SK-N-SH treated with all-trans-retinoic acid at 6 μM for 48 hours (cell line): ENCODE data around the gene BOLA3.

ENCODE experiments used
- CSDC2 ChIP-seq: fragments of 250-450 bp; sonication (Bioruptor Pico); IDR thresholded peaks from 2 replicates; pipeline ENCODE4 v1.5.0; 2020; ENCODE audit warnings: mild to moderate bottlenecking, moderate library complexity
- ESRRG ChIP-seq: fragments of 250-450 bp; sonication (Bioruptor Pico); IDR thresholded peaks from 2 replicates; pipeline ENCODE4 v1.6.1; 2021; ENCODE audit warnings: mild to moderate bottlenecking
- OSR1 ChIP-seq: fragments of 250-450 bp; sonication (Bioruptor Pico); IDR thresholded peaks from 2 replicates; pipeline ENCODE4 v1.8.0; 2022; ENCODE audit warnings: moderate library complexity, mild to moderate bottlenecking, inconsistent platforms
- PPARA ChIP-seq: fragments of 250-450 bp; sonication (Bioruptor Pico); IDR thresholded peaks from 2 replicates; pipeline ENCODE4 v1.5.0; 2020; ENCODE audit warnings: mild to moderate bottlenecking, borderline replicate concordance
- RARB ChIP-seq: fragments of 250-450 bp; sonication (Bioruptor Pico); IDR thresholded peaks from 2 replicates; pipeline ENCODE4 v1.8.0; 2021; ENCODE audit warnings: mild to moderate bottlenecking, moderate library complexity
- SNAI2 ChIP-seq: fragments of 250-450 bp; sonication (Bioruptor Pico); IDR thresholded peaks from 2 replicates; pipeline ENCODE4 v1.5.0; 2020; ENCODE audit warnings: mild to moderate bottlenecking, moderate library complexity
- ZFP3 ChIP-seq: fragments of 250-450 bp; sonication (Bioruptor Pico); IDR thresholded peaks from 2 replicates; pipeline ENCODE4 v1.5.0; 2020; ENCODE audit warnings: mild to moderate bottlenecking, moderate library complexity
- ZFP30 ChIP-seq: fragments of 450-650 bp; formaldehyde crosslinking; IDR thresholded peaks from 2 replicates; pipeline ENCODE4 v1.5.0; 2022; ENCODE audit warnings: mild to moderate bottlenecking, moderate library complexity
- ZNF8 ChIP-seq: fragments of 450-650 bp; formaldehyde crosslinking; IDR thresholded peaks from 2 replicates; pipeline ENCODE4 v1.5.0; 2020; ENCODE audit warnings: mild to moderate bottlenecking, moderate library complexity
- TF ChIP-seq, protein P1 (sequence below): fragments of 250-450 bp; sonication (Bioruptor Pico); IDR thresholded peaks from 2 replicates; pipeline ENCODE4 v1.5.1; 2020; ENCODE audit warnings: low read depth, mild to moderate bottlenecking, moderate library complexity
- TF ChIP-seq, protein P2 (sequence below): fragments of 250-450 bp; sonication (Bioruptor Pico); IDR thresholded peaks from 2 replicates; pipeline ENCODE4 v1.5.1; 2021; ENCODE audit warnings: mild to moderate bottlenecking, moderate library complexity

DNA sequence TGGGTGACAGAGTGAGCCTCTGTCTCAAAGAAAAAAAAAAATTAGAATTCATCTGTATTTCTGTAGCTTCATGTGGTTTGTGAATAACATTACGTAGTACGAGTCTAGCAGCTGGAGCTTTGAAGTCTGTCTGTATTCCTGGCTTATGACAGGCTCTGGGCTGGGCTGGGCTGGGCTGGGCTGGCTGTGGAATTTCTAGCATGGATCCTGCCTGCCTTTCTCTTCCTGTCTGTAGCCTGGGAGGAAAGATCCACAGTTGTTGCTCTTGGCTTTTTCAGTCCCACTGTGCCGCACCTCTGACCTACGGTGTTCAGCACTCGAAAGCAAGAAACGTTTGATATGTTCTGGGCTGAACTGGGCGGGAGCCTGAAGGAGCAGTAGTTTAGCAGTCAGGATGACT lies 55.4 kb downstream of the BOLA3 start:
- no peak for TF ChIP-seq PPARA (CRISPR knock-in tag)
- no peak for TF ChIP-seq ZFP30 (CRISPR knock-in tag)
- no peak for TF ChIP-seq RARB (CRISPR knock-in tag)
- TF ChIP-seq OSR1 (CRISPR knock-in tag), result no peak
- TF ChIP-seq CSDC2, result no peak
- TF ChIP-seq ZNF8 (CRISPR knock-in tag), result no peak
- TF ChIP-seq ZFP3 (CRISPR knock-in tag), result no peak
- TF ChIP-seq SNAI2 (CRISPR knock-in tag), result no peak
- TF ChIP-seq, protein P1, sequence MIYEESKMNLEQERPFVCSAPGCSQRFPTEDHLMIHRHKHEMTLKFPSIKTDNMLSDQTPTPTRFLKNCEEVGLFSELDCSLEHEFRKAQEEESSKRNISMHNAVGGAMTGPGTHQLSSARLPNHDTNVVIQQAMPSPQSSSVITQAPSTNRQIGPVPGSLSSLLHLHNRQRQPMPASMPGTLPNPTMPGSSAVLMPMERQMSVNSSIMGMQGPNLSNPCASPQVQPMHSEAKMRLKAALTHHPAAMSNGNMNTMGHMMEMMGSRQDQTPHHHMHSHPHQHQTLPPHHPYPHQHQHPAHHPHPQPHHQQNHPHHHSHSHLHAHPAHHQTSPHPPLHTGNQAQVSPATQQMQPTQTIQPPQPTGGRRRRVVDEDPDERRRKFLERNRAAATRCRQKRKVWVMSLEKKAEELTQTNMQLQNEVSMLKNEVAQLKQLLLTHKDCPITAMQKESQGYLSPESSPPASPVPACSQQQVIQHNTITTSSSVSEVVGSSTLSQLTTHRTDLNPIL, result no peak
- TF ChIP-seq, protein P2, sequence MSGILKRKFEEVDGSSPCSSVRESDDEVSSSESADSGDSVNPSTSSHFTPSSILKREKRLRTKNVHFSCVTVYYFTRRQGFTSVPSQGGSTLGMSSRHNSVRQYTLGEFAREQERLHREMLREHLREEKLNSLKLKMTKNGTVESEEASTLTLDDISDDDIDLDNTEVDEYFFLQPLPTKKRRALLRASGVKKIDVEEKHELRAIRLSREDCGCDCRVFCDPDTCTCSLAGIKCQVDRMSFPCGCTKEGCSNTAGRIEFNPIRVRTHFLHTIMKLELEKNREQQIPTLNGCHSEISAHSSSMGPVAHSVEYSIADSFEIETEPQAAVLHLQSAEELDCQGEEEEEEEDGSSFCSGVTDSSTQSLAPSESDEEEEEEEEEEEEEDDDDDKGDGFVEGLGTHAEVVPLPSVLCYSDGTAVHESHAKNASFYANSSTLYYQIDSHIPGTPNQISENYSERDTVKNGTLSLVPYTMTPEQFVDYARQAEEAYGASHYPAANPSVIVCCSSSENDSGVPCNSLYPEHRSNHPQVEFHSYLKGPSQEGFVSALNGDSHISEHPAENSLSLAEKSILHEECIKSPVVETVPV (CRISPR knock-in tag), result no peak
- TF ChIP-seq ESRRG (CRISPR knock-in tag), result no peak
